NCI-H524 (cell line): Measurements from ENCODE around the gene THSD7B.
"Not testable (repeated sequence)": the region's sequence is repeated elsewhere in the genome, so short reads cannot be mapped to it uniquely, and the experiment has no call there.

Experiments
- DNase-seq, 2 experiments: peaks; one replicate each; lab custom pipeline; 2025; lab: John Stamatoyannopoulos, UW

THSD7B gene

GRCh38 chr2:137523931-137524330, 758.6 kb downstream of the THSD7B start:
- no peak for DNase-seq

- peak in 1 of 2 experiments; percentile 7 for DNase-seq
These were observed 759.8 kb downstream of the THSD7B start for GRCh38 chr2:137525132-137525531.

GRCh38 chr2:137525641-137526190, 760.4 kb downstream of the THSD7B start:
- DNase-seq = peak in 1 of 2 experiments; percentile 16

GRCh38 chr2:137535897-137536296, 770.6 kb downstream of the THSD7B start:
- DNase-seq = no peak

GRCh38 chr2:137539336-137539735, 774.0 kb downstream of the THSD7B start:
- DNase-seq = no peak

- DNase-seq = no peak
These were observed 782.5 kb downstream of the THSD7B start for GRCh38 chr2:137547842-137548241.

- no peak for DNase-seq
These were observed 801.0 kb downstream of the THSD7B start for GRCh38 chr2:137566387-137566786.

- no peak for DNase-seq
These were observed 805.1 kb downstream of the THSD7B start for GRCh38 chr2:137570484-137570883.

GRCh38 chr2:137587834-137588233, 822.5 kb downstream of the THSD7B start:
- DNase-seq = not testable (repeated sequence)

- DNase-seq = not testable (repeated sequence)
These were observed 823.2 kb downstream of the THSD7B start for GRCh38 chr2:137588578-137588977.

GRCh38 chr2:137590102-137590501, 824.8 kb downstream of the THSD7B start:
- DNase-seq = no peak

- no peak for DNase-seq
These were observed 842.5 kb downstream of the THSD7B start for GRCh38 chr2:137607722-137608318.

- DNase-seq = no peak
These were observed 873.6 kb downstream of the THSD7B start for GRCh38 chr2:137638932-137639331.

- no peak for DNase-seq
These were observed 879.4 kb downstream of the THSD7B start for GRCh38 chr2:137644731-137645130.

GRCh38 chr2:137654046-137654445, 888.7 kb downstream of the THSD7B start:
- DNase-seq = no peak

GRCh38 chr2:137655814-137656213, 890.5 kb downstream of the THSD7B start:
- no peak for DNase-seq

GRCh38 chr2:137658433-137658832, 893.1 kb downstream of the THSD7B start:
- DNase-seq = no peak

GRCh38 chr2:137659616-137660015, 894.3 kb downstream of the THSD7B start:
- peak; percentile 37 to 80 for DNase-seq

- DNase-seq = no peak
These were observed 904.8 kb downstream of the THSD7B start for GRCh38 chr2:137670111-137670510.

GRCh38 chr2:137672989-137673552, 907.7 kb downstream of the THSD7B start:
- DNase-seq = no peak

- DNase-seq = no peak
These were observed 909.6 kb downstream of the THSD7B start for GRCh38 chr2:137674991-137675390.

GRCh38 chr2:137675584-137676327, 910.4 kb downstream of the THSD7B start:
- DNase-seq = no peak

- DNase-seq = no peak
These were observed 911.0 kb downstream of the THSD7B start for GRCh38 chr2:137676346-137676745.
